Neuronal stem cell (in vitro differentiated cells): Measurements from ENCODE around the gene REC8.

ENCODE experiments used
- DNase-seq: peaks from one replicate; pipeline ENCODE4 v3.0.0-alpha.2; 2013; ENCODE audit warnings: low spot score
- H2AFZ ChIP-seq: one replicate; pipeline ENCODE4 v1.6.1; 2013; ENCODE audit warnings: mild to moderate bottlenecking, low read length, inconsistent platforms
- H2AK5ac ChIP-seq: 2 replicates; pipeline ENCODE4 v1.6.1; 2013; ENCODE audit warnings: low read depth, mild to moderate bottlenecking, inconsistent platforms, low read length, moderate library complexity, mixed read lengths
- H2BK120ac ChIP-seq: 2 replicates; pipeline ENCODE4 v1.6.1; 2013; ENCODE audit warnings: low read depth, mild to moderate bottlenecking, inconsistent platforms, low read length, moderate library complexity, mixed read lengths
- H2BK12ac ChIP-seq: one replicate; pipeline ENCODE4 v1.6.1; 2013; ENCODE audit warnings: low read length, inconsistent platforms
- H2BK15ac ChIP-seq: 2 replicates; pipeline ENCODE4 v1.6.1; 2013; ENCODE audit warnings: mild to moderate bottlenecking, low read length, inconsistent platforms, mixed read lengths
- H2BK5ac ChIP-seq: one replicate; pipeline ENCODE4 v1.6.1; 2013; ENCODE audit warnings: inconsistent platforms, mild to moderate bottlenecking, low read length, moderate library complexity
- H3K14ac ChIP-seq: one replicate; pipeline ENCODE4 v1.6.1; 2013; ENCODE audit warnings: low read length, inconsistent platforms
- H3K18ac ChIP-seq: 2 replicates; pipeline ENCODE4 v1.6.1; 2013; ENCODE audit warnings: low read length, inconsistent platforms
- H3K23ac ChIP-seq: 2 replicates; pipeline ENCODE4 v1.6.1; 2013; ENCODE audit warnings: low read depth, mild to moderate bottlenecking, mixed read lengths, low read length, inconsistent platforms; ENCODE audit not compliant: poor library complexity
- H3K27ac ChIP-seq: replicated peaks from 3 replicates; pipeline ENCODE4 v1.5.1; 2013; ENCODE audit warnings: low read length, inconsistent platforms
- H3K27me3 ChIP-seq, 3 experiments: 2 replicates each; pipeline ENCODE4 v1.6.1; 2013; ENCODE audit warnings: low read length in 3 of 3, mild to moderate bottlenecking in 2 of 3, inconsistent platforms in 1 of 3, low read depth in 1 of 3, mixed read lengths in 1 of 3, moderate library complexity in 1 of 3; ENCODE audit not compliant: control insufficient read depth in 3 of 3, insufficient read depth in 3 of 3
- H3K36me3 ChIP-seq, 2 donors: replicated peaks in 1 of 2; 2 replicates each; pipeline ENCODE4 v1.6.1; 2013; ENCODE audit warnings: low read length in 2 of 2; ENCODE audit not compliant: control insufficient read depth in 2 of 2, insufficient read depth in 2 of 2
- H3K4ac ChIP-seq: 2 replicates; pipeline ENCODE4 v1.6.1; 2013; ENCODE audit warnings: inconsistent platforms, mild to moderate bottlenecking, low read length, moderate library complexity
- H3K4me1 ChIP-seq, 2 donors: 1 replicate in 1 of 2; 2 replicates in 1 of 2; pipeline ENCODE4 v1.6.1; 2013; ENCODE audit warnings: low read length in 2 of 2, low read depth in 1 of 2; ENCODE audit not compliant: control insufficient read depth in 2 of 2, insufficient read depth in 1 of 2
- H3K4me2 ChIP-seq: one replicate; pipeline ENCODE4 v1.6.1; 2013; ENCODE audit warnings: mild to moderate bottlenecking, low read length, inconsistent platforms; ENCODE audit not compliant: insufficient read depth, poor library complexity, severe bottlenecking
- H3K4me3 ChIP-seq, 2 donors: 2 replicates each; pipeline ENCODE4 v1.5.1; 2013; ENCODE audit warnings: low read length in 2 of 2, mild to moderate bottlenecking in 2 of 2, inconsistent platforms in 1 of 2, moderate library complexity in 1 of 2
- H3K79me1 ChIP-seq: one replicate; pipeline ENCODE4 v1.6.1; 2013; ENCODE audit warnings: low read depth, mild to moderate bottlenecking, inconsistent platforms, low read length, moderate library complexity
- H3K9ac ChIP-seq: one replicate; pipeline ENCODE4 v1.6.1; 2013; ENCODE audit warnings: mild to moderate bottlenecking, low read depth, low read length, inconsistent platforms; ENCODE audit not compliant: poor library complexity
- H3K9me3 ChIP-seq, 2 donors: replicated peaks in 1 of 2; 2 replicates each; pipeline versions ENCODE3 to v1.6.1; 2013; ENCODE audit warnings: low read length in 2 of 2, mild to moderate bottlenecking in 2 of 2, inconsistent platforms in 1 of 2, low read depth in 1 of 2, mixed read lengths in 1 of 2, moderate library complexity in 1 of 2; ENCODE audit not compliant: control insufficient read depth in 2 of 2, insufficient read depth in 1 of 2
- H4K8ac ChIP-seq: one replicate; pipeline ENCODE4 v1.6.1; 2013; ENCODE audit warnings: low read depth, mild to moderate bottlenecking, inconsistent platforms, low read length, moderate library complexity
- H4K91ac ChIP-seq: one replicate; pipeline ENCODE4 v1.6.1; 2013; ENCODE audit warnings: low read length, low read depth, mild to moderate bottlenecking, inconsistent platforms; ENCODE audit not compliant: poor library complexity
- WGBS, 2 donors: extraction: QIAGEN DNeasy Blood & Tissue Kit; methylation state at CpG; one replicate each; pipeline ENCODE4 v1.1.7; 2013; ENCODE audit warnings: missing lambda C conversion rate in 2 of 2, mixed read lengths in 1 of 2; ENCODE audit not compliant: insufficient read length in 2 of 2, insufficient replicate concordance in 1 of 2; ENCODE audit errors: extremely low coverage in 2 of 2; 5-methylcytosine and 5-hydroxymethylcytosine counted together

The REC8 gene

GRCh38 chr14:24155100-24155499, 16.8 kb upstream of the REC8 start:
- Histone ChIP-seq H2AK5ac (no peak overlapping the region), H3K27me3 (no peaks in the 10 kb centered on the region), H2AFZ (no peak overlapping the region), H3K9ac (peak overlapping the region; percentile 79), H3K4ac (no peak overlapping the region), H3K23ac (no peak overlapping the region), H3K4me2 (no peak overlapping the region), H2BK12ac (no peak overlapping the region), H2BK120ac (no peak overlapping the region), H4K91ac (no peak overlapping the region), H3K4me3 (no peak overlapping the region), H2BK15ac (no peak overlapping the region), H3K14ac (no peak overlapping the region), H3K27ac (no peak overlapping the region), H2BK5ac (no peak overlapping the region), H3K4me1 (no peaks in the 10 kb centered on the region), H3K9me3 (no peaks in the 10 kb centered on the region), H3K36me3 (peaks cover 53 to 84% of the 10 kb centered on the region in 2 donors), H4K8ac (no peak overlapping the region), H3K18ac (no peak overlapping the region), H3K79me1 (peaks cover 2% of the 10 kb centered on the region)
- no peak for DNase-seq
- WGBS, 2 donors: no CpG with 5 or more reads among the region's 10 CpGs

- Histone ChIP-seq H3K23ac (no peak overlapping the region), H3K9me3 (no peaks in the 10 kb centered on the region), H3K4me1 (peaks cover 7 to 9% of the 10 kb centered on the region in 2 donors), H3K18ac (no peak overlapping the region), H2AFZ (no peak overlapping the region), H3K36me3 (peaks cover 41 to 74% of the 10 kb centered on the region in 2 donors), H2AK5ac (no peak overlapping the region), H3K9ac (no peak overlapping the region), H3K4ac (no peak overlapping the region), H4K91ac (no peak overlapping the region), H2BK12ac (no peak overlapping the region), H3K27me3 (no peaks in the 10 kb centered on the region), H3K79me1 (no peaks in the 10 kb centered on the region), H2BK15ac (no peak overlapping the region), H2BK120ac (no peak overlapping the region), H3K14ac (no peak overlapping the region), H3K4me2 (no peak overlapping the region), H3K4me3 (no peak overlapping the region), H2BK5ac (no peak overlapping the region), H3K27ac (no peak overlapping the region), H4K8ac (no peak overlapping the region)
- DNase-seq: no peak
- no CpG with 5 or more reads among the region's 1 CpG for WGBS, 2 donors
Measured at GRCh38 chr14:24156840-24157239, 15.0 kb upstream of the REC8 start.

- peaks cover 42 to 70% of the 10 kb centered on the region in 2 donors for H3K36me3 ChIP-seq
Measured at GRCh38 chr14:24157331-24157730, 14.5 kb upstream of the REC8 start.

GRCh38 chr14:24159777-24160498, 11.9 kb upstream of the REC8 start:
- H3K36me3 ChIP-seq: peaks cover 43 to 73% of the 10 kb centered on the region in 2 donors
- no peak for DNase-seq
- H3K4me2 ChIP-seq: no peak overlapping the region
- H3K4me1 ChIP-seq: peaks cover 7 to 13% of the 10 kb centered on the region in 2 donors
- no peak overlapping the region for H3K14ac ChIP-seq
- no peak overlapping the region for H2BK120ac ChIP-seq
- H3K9ac ChIP-seq: no peak overlapping the region
- no peak overlapping the region for H3K23ac ChIP-seq
- no peak overlapping the region for H3K18ac ChIP-seq
- no peak overlapping the region for H3K4ac ChIP-seq
- H4K91ac ChIP-seq: no peak overlapping the region
- no peaks in the 10 kb centered on the region for H3K9me3 ChIP-seq
- no peak overlapping the region for H2AFZ ChIP-seq
- H3K27me3 ChIP-seq: no peaks in the 10 kb centered on the region
- H2AK5ac ChIP-seq: no peak overlapping the region
- no peak overlapping the region for H4K8ac ChIP-seq
- no peak overlapping the region for H3K27ac ChIP-seq
- no peak overlapping the region for H2BK12ac ChIP-seq
- no peaks in the 10 kb centered on the region for H3K79me1 ChIP-seq
- H2BK5ac ChIP-seq: no peak overlapping the region
- peak overlapping the region in 1 of 2 donors; percentile 13 for H3K4me3 ChIP-seq
- WGBS, 2 donors: no CpG with 5 or more reads among the region's 11 CpGs
- H2BK15ac ChIP-seq: no peak overlapping the region

More at GRCh38 chr14:24157331-24157730, 14.5 kb upstream of the REC8 start:
- no peak overlapping the region for H3K4ac ChIP-seq
- H2AFZ ChIP-seq: no peak overlapping the region
- H3K23ac ChIP-seq: no peak overlapping the region
- H2BK15ac ChIP-seq: no peak overlapping the region
- H3K14ac ChIP-seq: no peak overlapping the region
- DNase-seq: no peak
- peaks cover 7 to 13% of the 10 kb centered on the region in 2 donors for H3K4me1 ChIP-seq
- H3K4me3 ChIP-seq: no peak overlapping the region
- no peaks in the 10 kb centered on the region for H3K9me3 ChIP-seq
- H2BK5ac ChIP-seq: no peak overlapping the region
- H3K18ac ChIP-seq: no peak overlapping the region
- no peak overlapping the region for H3K4me2 ChIP-seq
- H3K27ac ChIP-seq: no peak overlapping the region
- no CpG with 5 or more reads among the region's 12 CpGs for WGBS, 2 donors
- no peaks in the 10 kb centered on the region for H3K79me1 ChIP-seq
- no peak overlapping the region for H2AK5ac ChIP-seq
- no peak overlapping the region for H4K91ac ChIP-seq
- no peak overlapping the region for H2BK120ac ChIP-seq
- no peak overlapping the region for H3K9ac ChIP-seq
- H4K8ac ChIP-seq: no peak overlapping the region
- no peaks in the 10 kb centered on the region for H3K27me3 ChIP-seq
- H2BK12ac ChIP-seq: no peak overlapping the region
